ENCODE results near the gene DNAJB6.

GRCh38 chr7:157397036-157397720 is 60.4 kb downstream of the DNAJB6 start:
- TF ChIP-seq CTCF (IDR thresholded peaks at IDR 0.05; ENCODE audit: poor library complexity) (no peak), EZH2 (IDR thresholded peaks at IDR 0.05; ENCODE audit: borderline replicate concordance) (no peak)

All from hepatocyte (in vitro differentiated cells).